GM18505 (cell line): ENCODE data around the gene AKTIP.
"Not testable (repeated sequence)": the region's sequence is repeated elsewhere in the genome, so short reads cannot be mapped to it uniquely, and the experiment has no call there.

Experiments
- ATAC-seq: cut with Tn5 transposase; IDR thresholded peaks from one replicate; pipeline ENCODE4 v1.9.1; 2021; ENCODE audit not compliant: unreplicated experiment
- POLR2A ChIP-seq: IDR thresholded peaks from 4 replicates; pipeline ENCODE4 v1.6.1; 2011; ENCODE audit warnings: borderline replicate concordance; ENCODE audit not compliant: insufficient read depth, insufficient read length; ENCODE audit errors: extremely low read depth

The AKTIP gene

GRCh38 chr16:53502331-53503269 is at the start of gene AKTIP:
Gene AKTIP, minus strand, starts transcription at chr16:53503209. Its CDS starts 2,950 bp downstream, at chr16:53500259.
- ATAC-seq = peak; percentile 29

GRCh38 chr16:53549970-53550690 is 47.1 kb upstream of the AKTIP start:
- ATAC-seq = peak; percentile 73
- TF ChIP-seq POLR2A = no peak

More at GRCh38 chr16:53502331-53503269, at the start of gene AKTIP:
- TF ChIP-seq POLR2A = no peak

GRCh38 chr16:53546988-53547391 is 44.0 kb upstream of the AKTIP start:
- no peak for TF ChIP-seq POLR2A

GRCh38 chr16:53545433-53545832 is 42.4 kb upstream of the AKTIP start:
- no peak for ATAC-seq
- no peak for TF ChIP-seq POLR2A

More at GRCh38 chr16:53546988-53547391, 44.0 kb upstream of the AKTIP start:
- ATAC-seq = no peak

DNA sequence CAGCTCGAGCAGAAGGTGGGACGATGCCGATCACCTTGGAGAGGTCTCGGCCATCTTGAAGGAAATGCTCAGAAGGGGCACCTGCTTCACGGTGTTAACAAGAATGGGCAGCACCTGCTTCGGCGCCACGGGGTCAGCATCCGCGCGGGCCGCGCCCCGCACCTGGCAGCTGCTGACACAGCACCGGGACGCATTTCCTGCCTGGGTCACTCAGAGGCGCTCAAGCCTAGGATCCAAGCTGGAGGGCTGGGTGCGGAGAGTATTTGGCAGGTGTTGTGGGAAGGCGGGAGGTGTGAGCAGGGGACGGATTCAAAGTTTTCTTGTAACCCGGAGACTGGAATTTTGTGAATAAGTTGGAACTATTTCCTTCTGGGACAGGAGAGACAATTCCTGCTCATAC is 39.3 kb upstream of the AKTIP start:
- ATAC-seq = no peak
- no peak for TF ChIP-seq POLR2A

DNA sequence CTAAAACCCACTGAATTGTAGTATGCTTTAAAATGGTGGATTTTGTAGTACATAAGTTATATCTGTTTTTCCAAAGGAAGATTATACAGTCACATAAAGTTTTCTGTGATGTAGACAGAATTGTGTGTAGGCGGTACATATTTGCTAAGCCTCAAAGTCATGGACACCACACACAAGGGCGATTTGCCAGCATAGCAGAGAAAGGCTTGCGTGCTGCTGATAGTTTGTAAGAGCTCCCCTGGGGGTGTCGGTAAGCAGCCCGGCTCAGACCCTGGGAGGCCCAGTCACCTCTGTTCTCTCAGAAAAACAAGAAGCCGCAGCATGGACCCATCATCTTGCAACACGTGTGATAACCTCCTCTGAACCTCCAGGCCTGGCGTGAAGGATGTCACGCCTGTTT is 38.3 kb upstream of the AKTIP start:
- no peak for TF ChIP-seq POLR2A
- no peak for ATAC-seq

DNA sequence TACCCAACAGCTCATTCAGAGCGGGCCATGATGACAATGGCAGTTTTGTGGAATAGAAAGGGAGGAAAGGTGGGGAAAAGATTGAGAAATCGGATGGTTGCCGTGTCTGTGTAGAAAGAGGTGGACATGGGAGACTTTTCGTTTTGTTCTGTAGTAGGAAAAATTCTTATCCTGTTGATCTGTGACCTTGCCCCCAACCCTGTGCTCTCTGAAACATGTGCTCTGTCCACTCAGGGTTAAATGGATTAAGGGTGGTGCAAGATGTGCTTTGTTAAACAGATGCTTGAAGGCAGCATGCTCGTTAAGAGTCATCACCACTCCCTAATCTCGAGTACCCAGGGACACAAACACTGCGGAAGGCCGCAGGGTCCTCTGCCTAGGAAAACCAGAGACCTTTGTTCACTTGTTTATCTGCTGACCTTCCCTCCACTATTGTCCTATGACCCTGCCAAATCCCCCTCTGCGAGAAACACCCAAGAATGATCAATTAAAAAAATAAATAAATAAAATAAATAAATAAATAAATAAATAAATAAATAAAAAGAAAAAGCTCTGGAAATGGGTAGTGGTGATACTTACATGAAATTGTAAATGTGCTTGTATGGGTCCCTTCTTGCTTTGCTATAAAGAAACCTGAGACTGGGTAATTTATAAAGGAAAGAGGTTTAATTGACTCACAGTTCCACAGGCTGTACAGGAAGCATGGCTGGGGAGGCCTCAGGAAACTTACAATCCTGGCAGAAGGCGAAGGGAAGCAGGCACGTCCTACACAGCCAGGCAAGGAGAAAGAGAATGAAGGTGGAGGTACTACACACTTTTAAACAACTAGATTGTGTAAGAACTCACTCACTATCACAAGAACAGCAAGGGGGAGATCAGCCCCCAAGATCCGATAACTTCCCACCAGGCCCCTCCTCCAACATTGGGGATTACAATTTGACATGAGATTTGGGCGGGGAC is 37.0 kb upstream of the AKTIP start:
- not testable (repeated sequence) for ATAC-seq

GRCh38 chr16:53539346-53539745 is 36.3 kb upstream of the AKTIP start:
- not testable (repeated sequence) for ATAC-seq

- ATAC-seq = no peak
- no peak for TF ChIP-seq POLR2A
Observed at GRCh38 chr16:53537626-53538025, 34.6 kb upstream of the AKTIP start.

GRCh38 chr16:53534206-53534605 is 31.2 kb upstream of the AKTIP start:
- ATAC-seq = no peak
- no peak for TF ChIP-seq POLR2A

DNA sequence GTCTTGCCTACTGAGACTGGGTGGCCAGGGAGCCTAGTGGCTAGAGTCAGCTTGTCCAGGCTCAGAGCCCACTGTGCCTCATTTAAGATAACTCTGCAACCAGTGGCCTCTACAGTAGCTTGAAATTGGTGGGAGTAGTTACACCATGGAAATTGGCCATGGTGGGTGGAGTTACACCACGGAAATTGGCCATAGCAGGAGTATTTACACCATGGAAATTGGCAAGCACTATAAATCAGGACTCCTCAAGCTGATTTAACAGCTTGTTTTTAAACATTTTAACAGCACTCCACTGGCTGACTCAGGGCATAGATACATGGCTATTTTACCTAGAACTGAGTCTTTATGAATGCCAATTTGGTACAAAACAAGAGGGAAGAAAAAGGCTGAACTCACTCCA is 27.7 kb upstream of the AKTIP start:
- no peak for ATAC-seq

GRCh38 chr16:53530046-53530445 is 27.0 kb upstream of the AKTIP start:
- ATAC-seq = no peak
- TF ChIP-seq POLR2A = no peak

More for the DNA sequence above, 27.7 kb upstream of the AKTIP start:
- TF ChIP-seq POLR2A = no peak

DNA sequence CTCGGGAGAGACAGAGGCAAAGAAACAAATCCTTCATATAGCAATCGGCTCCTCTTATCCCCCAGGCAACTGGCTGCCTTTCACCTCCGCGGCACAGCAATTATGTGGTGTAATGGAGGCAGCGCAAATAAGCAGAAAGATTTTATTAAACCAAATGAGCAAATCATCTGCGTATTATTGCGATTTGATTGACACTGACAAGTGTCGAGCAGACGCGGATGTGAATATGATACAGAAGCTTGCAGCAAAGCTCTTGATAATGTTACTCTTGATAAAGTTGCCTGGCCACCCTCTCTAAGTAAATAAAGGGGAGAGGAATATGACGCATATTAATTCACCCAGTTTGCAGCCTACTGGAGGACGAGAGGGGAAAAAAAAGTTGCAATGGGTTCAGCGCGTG is 26.5 kb upstream of the AKTIP start:
- no peak for ATAC-seq

More for the DNA sequence above, 26.5 kb upstream of the AKTIP start:
- no peak for TF ChIP-seq POLR2A
